HFFc6 (cell line): Measurements from ENCODE around the gene EMCN. TPM values are rescaled to one million over a fixed set of nuclear protein-coding genes. Genes with fewer than 3 reads are reported as not detected.

Experiments used
- DNase-seq: peaks from one replicate; pipeline ENCODE4 v3.0.0-alpha.2; 2018
- H3K27ac Mint-ChIP-seq: 2 replicates; pipeline ENCODE4 v1.8.0; 2020; ENCODE audit warnings: mild to moderate bottlenecking, mixed read lengths
- H3K27me3 Mint-ChIP-seq: 2 replicates; pipeline ENCODE4 v1.8.0; 2021; ENCODE audit warnings: mild to moderate bottlenecking, moderate library complexity, mixed read lengths; ENCODE audit not compliant: insufficient read depth
- H3K36me3 Mint-ChIP-seq: 2 replicates; pipeline ENCODE4 v1.8.0; 2021; ENCODE audit warnings: low read depth, mixed read lengths
- H3K4me1 Mint-ChIP-seq: 2 replicates; pipeline ENCODE4 v1.8.0; 2020; ENCODE audit warnings: low read depth, mixed read lengths
- H3K4me3 Mint-ChIP-seq: 2 replicates; pipeline ENCODE4 v1.8.0; 2020; ENCODE audit warnings: mild to moderate bottlenecking, moderate library complexity, mixed read lengths
- H3K9me3 Mint-ChIP-seq: 2 replicates; pipeline ENCODE4 v1.8.0; 2020; ENCODE audit warnings: mild to moderate bottlenecking, mixed read lengths
- total RNA-seq, 6 experiments: library from RNA; stranded (reverse); fragmentation: NEBNext Ultra II Directional; extraction: Animal tissue kit (Norgen Biotek cat#: 25700); gene quantifications; 2 replicates in 1 of 6; 3 replicates in 5 of 6; pipeline ENCODE4 v1.2.3, GENCODE V29; 2021
- TF ChIP-seq, protein P1 (sequence below): fragments of 200-600 bp; sonication (generic); IDR thresholded peaks from 2 replicates; pipeline ENCODE4 v1.5.0; 2021; ENCODE audit warnings: antibody characterized with exemption, mild to moderate bottlenecking

Gene EMCN
- total RNA-seq, 6 experiments from 2014 or later, result 0.07 to 0.66 (median 0.47) TPM

GRCh38 chr4:100509386-100509785 lies 8.4 kb downstream of the EMCN start:
- no peak for DNase-seq
- Mint-ChIP-seq H3K36me3 (peaks cover 4% of the 10 kb centered on the region; the same call in 1 of the 2 replicates), H3K27ac (no peak overlapping the region), H3K4me3 (no peak overlapping the region), H3K9me3 (peaks cover 5% of the 10 kb centered on the region; the same call in 1 of the 2 replicates), H3K27me3 (no peaks in the 10 kb centered on the region), H3K4me1 (peaks cover 54% of the 10 kb centered on the region)
- TF ChIP-seq, protein P1, sequence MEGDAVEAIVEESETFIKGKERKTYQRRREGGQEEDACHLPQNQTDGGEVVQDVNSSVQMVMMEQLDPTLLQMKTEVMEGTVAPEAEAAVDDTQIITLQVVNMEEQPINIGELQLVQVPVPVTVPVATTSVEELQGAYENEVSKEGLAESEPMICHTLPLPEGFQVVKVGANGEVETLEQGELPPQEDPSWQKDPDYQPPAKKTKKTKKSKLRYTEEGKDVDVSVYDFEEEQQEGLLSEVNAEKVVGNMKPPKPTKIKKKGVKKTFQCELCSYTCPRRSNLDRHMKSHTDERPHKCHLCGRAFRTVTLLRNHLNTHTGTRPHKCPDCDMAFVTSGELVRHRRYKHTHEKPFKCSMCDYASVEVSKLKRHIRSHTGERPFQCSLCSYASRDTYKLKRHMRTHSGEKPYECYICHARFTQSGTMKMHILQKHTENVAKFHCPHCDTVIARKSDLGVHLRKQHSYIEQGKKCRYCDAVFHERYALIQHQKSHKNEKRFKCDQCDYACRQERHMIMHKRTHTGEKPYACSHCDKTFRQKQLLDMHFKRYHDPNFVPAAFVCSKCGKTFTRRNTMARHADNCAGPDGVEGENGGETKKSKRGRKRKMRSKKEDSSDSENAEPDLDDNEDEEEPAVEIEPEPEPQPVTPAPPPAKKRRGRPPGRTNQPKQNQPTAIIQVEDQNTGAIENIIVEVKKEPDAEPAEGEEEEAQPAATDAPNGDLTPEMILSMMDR, result no peak

GRCh38 chr4:100508691-100509090 lies 9.1 kb downstream of the EMCN start:
- H3K27me3 Mint-ChIP-seq, result no peaks in the 10 kb centered on the region
- no peaks in the 10 kb centered on the region for H3K36me3 Mint-ChIP-seq
- H3K4me1 Mint-ChIP-seq, result peaks cover 54% of the 10 kb centered on the region
- no peak for DNase-seq
- no peak overlapping the region for H3K4me3 Mint-ChIP-seq
- TF ChIP-seq, protein P1, result no peak
- H3K9me3 Mint-ChIP-seq, result peaks cover 5% of the 10 kb centered on the region; the same call in 1 of the 2 replicates
- H3K27ac Mint-ChIP-seq, result no peak overlapping the region

GRCh38 chr4:100504086-100504874 lies 13.5 kb downstream of the EMCN start:
- no peaks in the 10 kb centered on the region for H3K36me3 Mint-ChIP-seq
- peaks cover 5% of the 10 kb centered on the region; the same call in 1 of the 2 replicates for H3K9me3 Mint-ChIP-seq
- H3K4me3 Mint-ChIP-seq, result no peak overlapping the region
- TF ChIP-seq, protein P1, result no peak
- H3K4me1 Mint-ChIP-seq, result peaks cover 20% of the 10 kb centered on the region
- DNase-seq, result no peak
- 0 out of 2 replicates have a peak overlapping the region, but pooled peaks have one; percentile 4 for H3K27ac Mint-ChIP-seq
- H3K27me3 Mint-ChIP-seq, result no peaks in the 10 kb centered on the region

DNA sequence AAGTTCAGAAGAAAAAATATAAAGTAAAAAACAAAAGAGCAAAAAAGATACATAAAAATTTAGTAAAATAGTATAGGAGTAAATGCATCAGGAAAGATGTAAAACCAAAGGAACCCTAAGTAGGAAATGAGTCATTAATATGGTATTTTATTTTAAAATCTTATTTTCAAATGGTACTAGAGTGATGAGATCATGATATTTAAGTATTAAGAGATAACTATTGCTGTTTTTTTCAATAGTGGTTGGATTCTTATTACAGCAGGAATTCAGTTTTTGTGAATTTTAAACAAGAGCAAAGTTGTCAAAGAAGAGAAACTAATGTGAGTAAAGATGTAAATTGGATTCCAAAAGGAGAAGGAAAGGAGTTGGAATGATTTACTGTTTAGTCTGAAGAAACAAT lies 20.0 kb downstream of the EMCN start:
- Mint-ChIP-seq H3K27ac (no peak overlapping the region), H3K4me1 (peaks cover 39% of the 10 kb centered on the region)
- DNase-seq, result no peak

DNA sequence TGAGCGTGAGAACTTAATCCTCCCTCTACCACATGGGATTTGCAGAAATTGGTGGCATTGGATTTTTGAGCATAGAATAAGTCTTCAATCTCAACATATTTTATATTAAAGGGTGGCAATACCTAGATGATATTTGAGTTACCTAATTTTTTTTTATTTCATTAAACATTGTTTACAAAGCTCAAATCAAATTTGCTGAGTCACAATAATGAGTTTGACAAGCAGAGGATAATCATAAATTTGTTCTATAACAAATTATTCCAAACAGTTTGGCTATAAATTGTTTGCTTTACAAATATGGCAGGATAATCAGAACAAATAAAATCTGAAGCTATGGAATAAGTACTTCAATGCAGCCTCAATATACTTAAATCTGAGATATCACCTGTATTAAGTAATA lies 22.7 kb downstream of the EMCN start:
- Mint-ChIP-seq H3K27ac (no peak overlapping the region), H3K27me3 (no peaks in the 10 kb centered on the region), H3K36me3 (peaks cover 9% of the 10 kb centered on the region), H3K9me3 (peaks cover 7% of the 10 kb centered on the region), H3K4me3 (no peak overlapping the region), H3K4me1 (peaks cover 39% of the 10 kb centered on the region)
- TF ChIP-seq, protein P1, result no peak
- no peak for DNase-seq

More for the DNA sequence above, 20.0 kb downstream of the EMCN start:
- no peaks in the 10 kb centered on the region for H3K36me3 Mint-ChIP-seq
- no peaks in the 10 kb centered on the region for H3K27me3 Mint-ChIP-seq
- TF ChIP-seq, protein P1, result no peak
- H3K9me3 Mint-ChIP-seq, result no peaks in the 10 kb centered on the region
- H3K4me3 Mint-ChIP-seq, result no peak overlapping the region
